Esophagus muscularis mucosa (tissue), 3 donors: ENCODE data around the gene KYAT1.

Source experiments
- POLR2A ChIP-seq: fragments of 450-650 bp; IDR thresholded peaks from one replicate; pipeline ENCODE4 v1.6.1; 2017; ENCODE audit warnings: antibody characterized with exemption, moderate library complexity, mild to moderate bottlenecking, low read depth
- POLR2AphosphoS5 ChIP-seq, 2 donors: sonication (generic); formaldehyde crosslinking; IDR thresholded peaks; one replicate each; pipeline ENCODE4 v1.6.1; 2017; ENCODE audit warnings: antibody characterized with exemption in 2 of 2
- TF ChIP-seq, protein P1 (sequence below), 3 experiments: fragments of 200-600 bp in 2 of 3; fragments of 450-650 bp in 1 of 3; sonication (generic) in 2 of 3; IDR thresholded peaks; one replicate each; pipeline ENCODE4 v1.5.1; 2017 to 2019; ENCODE audit warnings: antibody characterized with exemption in 3 of 3, mild to moderate bottlenecking in 2 of 3, moderate library complexity in 1 of 3

DNA sequence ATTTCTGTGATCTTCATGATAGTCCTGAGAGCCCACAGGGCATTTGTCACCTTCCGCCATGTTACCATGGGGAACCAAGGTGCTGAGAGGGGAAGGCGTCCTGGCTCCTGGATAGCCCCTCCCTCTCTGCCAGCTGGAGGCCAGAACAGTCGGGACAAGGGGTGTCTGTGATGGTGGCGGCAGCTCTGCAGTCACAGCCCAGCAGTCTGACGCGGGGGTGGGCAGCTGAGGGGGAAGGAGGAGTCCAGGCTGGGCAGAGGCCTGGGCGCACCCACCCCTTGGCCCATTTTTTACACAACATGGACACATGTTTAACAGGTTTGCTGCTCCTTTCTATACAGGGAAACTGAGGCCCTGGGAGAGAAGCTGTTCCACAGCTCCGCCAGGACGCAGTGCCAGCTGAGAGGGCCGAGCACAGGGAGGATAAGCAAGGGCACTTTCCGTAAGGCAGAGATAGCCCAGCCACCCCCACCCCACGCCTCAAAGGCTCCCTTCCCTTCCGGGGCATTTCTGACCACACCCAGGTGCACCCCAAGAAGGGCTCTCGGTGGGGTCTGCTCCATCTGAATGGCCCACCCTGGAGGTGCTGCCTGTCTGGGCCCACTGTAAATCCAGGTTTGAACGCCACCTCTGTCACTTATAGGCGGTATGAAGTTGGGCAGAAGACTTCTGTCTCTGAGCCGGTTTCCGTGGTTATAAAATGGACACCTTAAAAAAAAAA lies 17.3 kb upstream of the KYAT1 start:
- TF ChIP-seq, protein P1, sequence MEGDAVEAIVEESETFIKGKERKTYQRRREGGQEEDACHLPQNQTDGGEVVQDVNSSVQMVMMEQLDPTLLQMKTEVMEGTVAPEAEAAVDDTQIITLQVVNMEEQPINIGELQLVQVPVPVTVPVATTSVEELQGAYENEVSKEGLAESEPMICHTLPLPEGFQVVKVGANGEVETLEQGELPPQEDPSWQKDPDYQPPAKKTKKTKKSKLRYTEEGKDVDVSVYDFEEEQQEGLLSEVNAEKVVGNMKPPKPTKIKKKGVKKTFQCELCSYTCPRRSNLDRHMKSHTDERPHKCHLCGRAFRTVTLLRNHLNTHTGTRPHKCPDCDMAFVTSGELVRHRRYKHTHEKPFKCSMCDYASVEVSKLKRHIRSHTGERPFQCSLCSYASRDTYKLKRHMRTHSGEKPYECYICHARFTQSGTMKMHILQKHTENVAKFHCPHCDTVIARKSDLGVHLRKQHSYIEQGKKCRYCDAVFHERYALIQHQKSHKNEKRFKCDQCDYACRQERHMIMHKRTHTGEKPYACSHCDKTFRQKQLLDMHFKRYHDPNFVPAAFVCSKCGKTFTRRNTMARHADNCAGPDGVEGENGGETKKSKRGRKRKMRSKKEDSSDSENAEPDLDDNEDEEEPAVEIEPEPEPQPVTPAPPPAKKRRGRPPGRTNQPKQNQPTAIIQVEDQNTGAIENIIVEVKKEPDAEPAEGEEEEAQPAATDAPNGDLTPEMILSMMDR (IDR thresholded peaks at IDR 0.05) = no peak
- TF ChIP-seq POLR2AphosphoS5 (IDR thresholded peaks at IDR 0.05) (no peak), POLR2A (no peak)
